Gastroesophageal sphincter (tissue), 4 donors: ENCODE data around the gene TPI1. TPM values are rescaled to one million over a fixed set of nuclear protein-coding genes. Genes with fewer than 3 reads are reported as not detected.

Experiments used
- ATAC-seq: fragments of 150-250 bp; one replicate; pipeline ENCODE4 v1.9.1; 2016; ENCODE audit warnings: mild to moderate bottlenecking, moderate library complexity
- H3K27ac ChIP-seq, 4 donors: fragments of 200-600 bp; sonication (generic) in 3 of 4; 1 replicate in 3 of 4; 2 replicates in 1 of 4; pipeline ENCODE4 v1.5.1; 2016 to 2019
- H3K27me3 ChIP-seq: fragments of 200-600 bp; sonication (generic); one replicate; pipeline ENCODE4 v1.5.1; 2019
- H3K36me3 ChIP-seq, 2 donors: fragments of 200-600 bp; sonication (generic); one replicate each; pipeline ENCODE4 v1.5.1; 2019; ENCODE audit warnings: control low read depth in 1 of 2
- H3K4me1 ChIP-seq, 3 donors: fragments of 200-600 bp; sonication (generic); 1 replicate in 2 of 3; 2 replicates in 1 of 3; pipeline ENCODE4 v1.5.1; 2016 to 2019; ENCODE audit warnings: control low read depth in 2 of 3
- H3K4me3 ChIP-seq, 2 donors: fragments of 200-600 bp; sonication (generic); one replicate each; pipeline ENCODE4 v1.5.1; 2019; ENCODE audit warnings: mild to moderate bottlenecking in 1 of 2, moderate library complexity in 1 of 2
- H3K9me3 ChIP-seq, 3 donors: fragments of 200-600 bp; sonication (generic); one replicate each; pipeline ENCODE4 v1.5.1; 2017 to 2019; ENCODE audit warnings: control low read depth in 2 of 3
- EP300 ChIP-seq: sonication (generic); formaldehyde crosslinking; IDR thresholded peaks from one replicate; pipeline ENCODE4 v1.6.1; 2017; ENCODE audit warnings: antibody characterized with exemption, mild to moderate bottlenecking
- POLR2A ChIP-seq, 2 donors: fragments of 450-650 bp; IDR thresholded peaks; one replicate each; pipeline ENCODE4 v1.6.1; 2017; ENCODE audit warnings: antibody characterized with exemption in 2 of 2, mild to moderate bottlenecking in 2 of 2, moderate library complexity in 1 of 2
- POLR2AphosphoS5 ChIP-seq: sonication (generic); formaldehyde crosslinking; IDR thresholded peaks from one replicate; pipeline ENCODE4 v1.6.1; 2017; ENCODE audit warnings: antibody characterized with exemption
- WGBS, 2 donors: methylation state at CpG; one replicate each; pipeline ENCODE4 v1.1.5; 2018; ENCODE audit warnings: low coverage in 1 of 2; 5-methylcytosine and 5-hydroxymethylcytosine counted together
- total RNA-seq, 4 donors: library from RNA; depleted of rRNA; stranded (reverse); fragments of >200 nt; gene quantifications; one replicate each; pipeline ENCODE4 v1.1.0, GENCODE V29; 2016
- TF ChIP-seq, protein P1 (sequence below), 4 experiments: fragments of 200-600 bp in 2 of 4; fragments of 450-650 bp in 2 of 4; sonication (generic) in 1 of 4; IDR thresholded peaks; one replicate each; pipeline ENCODE4 v1.5.1; 2017 to 2019; ENCODE audit warnings: antibody characterized with exemption in 4 of 4, mild to moderate bottlenecking in 2 of 4, moderate library complexity in 2 of 4

The TPI1 gene
- total RNA-seq, 4 donors from 2014 or later: 324 to 473 (median 392) TPM

DNA sequence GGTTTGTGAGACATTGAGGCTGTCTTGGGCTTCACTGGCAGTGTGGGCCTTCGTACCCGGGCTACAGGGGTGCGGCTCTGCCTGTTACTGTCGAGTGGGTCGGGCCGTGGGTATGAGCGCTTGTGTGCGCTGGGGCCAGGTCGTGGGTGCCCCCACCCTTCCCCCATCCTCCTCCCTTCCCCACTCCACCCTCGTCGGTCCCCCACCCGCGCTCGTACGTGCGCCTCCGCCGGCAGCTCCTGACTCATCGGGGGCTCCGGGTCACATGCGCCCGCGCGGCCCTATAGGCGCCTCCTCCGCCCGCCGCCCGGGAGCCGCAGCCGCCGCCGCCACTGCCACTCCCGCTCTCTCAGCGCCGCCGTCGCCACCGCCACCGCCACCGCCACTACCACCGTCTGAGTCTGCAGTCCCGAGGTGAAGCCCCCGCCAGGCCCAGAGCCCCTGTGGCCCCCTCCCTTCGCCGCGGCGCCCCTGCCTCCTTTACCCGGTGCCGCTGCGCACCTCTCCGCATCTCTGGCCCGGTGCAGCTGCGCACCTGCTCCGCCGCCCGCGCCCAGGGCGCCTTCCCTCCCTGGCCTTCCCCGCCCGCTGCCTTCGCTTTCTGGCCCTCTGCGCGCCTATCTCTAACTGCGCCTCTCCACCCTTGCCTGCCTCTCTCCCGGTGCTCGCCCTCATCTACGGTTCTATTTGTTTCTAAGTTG is 47.1 kb downstream of the TPI1 start, which contains the start of gene ENO2:
ENO2 (plus strand) TSS at position 335 of the 701 bp plus-strand sequence. CDS start 1,253 bp downstream, outside the sequence.
- peaks cover 0 to 31% (median 15%) of the 10 kb centered on the region in 3 donors for H3K4me1 ChIP-seq
- H3K4me3 ChIP-seq: peak within 1 kb of the TSS; percentile 65 to 87
- peak within 1 kb of the TSS; percentile 58 to 92 (median 90) for H3K27ac ChIP-seq
- peak; percentile 96 for ATAC-seq
- H3K36me3 ChIP-seq: peaks cover 0 to 34% of the 10 kb centered on the region in 2 donors
- no peak for TF ChIP-seq EP300
- TF ChIP-seq POLR2AphosphoS5: peak; percentile 26
- peak; percentile 40 to 54 for TF ChIP-seq POLR2A (IDR thresholded peaks at IDR 0.05)
- TF ChIP-seq, protein P1, sequence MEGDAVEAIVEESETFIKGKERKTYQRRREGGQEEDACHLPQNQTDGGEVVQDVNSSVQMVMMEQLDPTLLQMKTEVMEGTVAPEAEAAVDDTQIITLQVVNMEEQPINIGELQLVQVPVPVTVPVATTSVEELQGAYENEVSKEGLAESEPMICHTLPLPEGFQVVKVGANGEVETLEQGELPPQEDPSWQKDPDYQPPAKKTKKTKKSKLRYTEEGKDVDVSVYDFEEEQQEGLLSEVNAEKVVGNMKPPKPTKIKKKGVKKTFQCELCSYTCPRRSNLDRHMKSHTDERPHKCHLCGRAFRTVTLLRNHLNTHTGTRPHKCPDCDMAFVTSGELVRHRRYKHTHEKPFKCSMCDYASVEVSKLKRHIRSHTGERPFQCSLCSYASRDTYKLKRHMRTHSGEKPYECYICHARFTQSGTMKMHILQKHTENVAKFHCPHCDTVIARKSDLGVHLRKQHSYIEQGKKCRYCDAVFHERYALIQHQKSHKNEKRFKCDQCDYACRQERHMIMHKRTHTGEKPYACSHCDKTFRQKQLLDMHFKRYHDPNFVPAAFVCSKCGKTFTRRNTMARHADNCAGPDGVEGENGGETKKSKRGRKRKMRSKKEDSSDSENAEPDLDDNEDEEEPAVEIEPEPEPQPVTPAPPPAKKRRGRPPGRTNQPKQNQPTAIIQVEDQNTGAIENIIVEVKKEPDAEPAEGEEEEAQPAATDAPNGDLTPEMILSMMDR (IDR thresholded peaks at IDR 0.05): peak in 1 of 4 experiments; percentile 24
- no peaks in the 10 kb centered on the region for H3K27me3 ChIP-seq
- 0% methylated on average over 14 to 15 of the region's 68 CpGs for WGBS, 2 donors
- no peaks in the 10 kb centered on the region for H3K9me3 ChIP-seq

DNA sequence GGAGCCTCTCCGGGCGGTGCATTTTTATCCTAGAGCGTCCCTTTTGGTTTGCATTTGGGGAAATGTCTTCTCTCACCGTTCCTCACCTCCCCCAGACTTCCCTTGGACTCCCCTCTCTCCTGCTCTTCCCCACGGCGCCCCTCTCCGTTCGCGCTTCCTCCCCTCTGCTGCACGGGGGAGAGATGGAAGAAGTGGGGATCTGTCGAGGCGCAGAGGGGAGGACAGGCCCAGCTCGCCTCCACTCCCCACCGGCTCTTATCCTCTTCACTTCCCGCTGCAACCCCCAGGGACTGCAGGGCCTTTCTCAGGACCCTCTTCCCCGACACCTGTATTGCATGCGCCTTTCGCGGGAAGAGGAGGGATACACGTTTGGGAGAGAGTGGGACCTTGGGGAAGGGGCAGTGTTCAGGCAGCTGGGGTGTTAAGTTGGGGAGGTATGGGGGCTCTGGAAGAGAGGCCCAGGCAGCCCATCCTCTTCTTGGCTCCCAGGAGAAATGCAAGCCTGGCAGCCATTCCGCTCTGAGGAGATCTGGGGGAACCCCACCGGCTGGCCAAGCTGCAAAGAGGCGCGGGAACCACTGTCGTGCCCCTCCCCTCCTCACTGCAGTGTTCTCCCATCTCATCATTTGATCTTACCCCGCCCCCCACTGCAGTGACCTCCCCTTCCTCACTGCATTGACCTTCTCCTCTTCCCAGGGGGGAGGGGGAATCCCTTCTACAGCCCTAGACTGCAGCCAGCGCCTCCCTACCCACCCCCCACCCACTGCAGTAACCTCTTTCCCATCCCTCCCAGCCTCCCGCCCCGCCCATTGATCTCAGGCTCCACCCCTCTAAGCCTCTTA is 47.8 kb downstream of the TPI1 start:
- no peak for ATAC-seq
- peak overlapping the region; percentile 58 to 92 (median 90) for H3K27ac ChIP-seq
- WGBS, 2 donors: 6 to 9% methylated on average over 7 to 14 of the region's 29 CpGs

DNA sequence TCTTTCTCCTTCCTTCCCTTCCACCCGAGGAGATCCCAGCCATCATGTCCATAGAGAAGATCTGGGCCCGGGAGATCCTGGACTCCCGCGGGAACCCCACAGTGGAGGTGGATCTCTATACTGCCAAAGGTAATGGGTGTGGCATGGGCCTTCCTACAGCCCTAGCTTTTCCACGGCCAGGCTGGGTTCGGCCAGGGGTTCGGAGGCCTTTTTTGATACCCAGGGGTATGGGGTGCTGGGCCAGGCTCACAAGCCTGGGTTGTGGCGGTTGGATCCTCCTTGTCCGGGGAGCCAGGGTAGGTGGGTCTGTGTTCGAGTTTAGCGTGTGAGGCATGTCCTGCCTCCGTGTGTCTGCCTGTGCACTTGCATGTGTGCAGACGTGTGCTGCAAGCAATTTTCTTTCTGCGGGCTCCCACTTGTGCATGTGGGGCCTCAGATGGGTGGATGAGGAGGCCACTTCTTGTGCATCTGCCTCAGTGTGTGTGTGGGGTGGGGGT is 48.5 kb downstream of the TPI1 start:
- peaks cover 0 to 31% (median 15%) of the 10 kb centered on the region in 3 donors for H3K4me1 ChIP-seq
- ATAC-seq: no peak
- no peaks in the 10 kb centered on the region for H3K9me3 ChIP-seq
- peak overlapping the region in 1 of 2 donors; percentile 87 for H3K4me3 ChIP-seq
- no peak for TF ChIP-seq POLR2AphosphoS5
- TF ChIP-seq, protein P1 (IDR thresholded peaks at IDR 0.05): no peak
- no peak for TF ChIP-seq POLR2A (IDR thresholded peaks at IDR 0.05)
- TF ChIP-seq EP300: no peak
- WGBS, 2 donors: no CpG with 5 or more reads among the region's 14 CpGs
- no peaks in the 10 kb centered on the region for H3K27me3 ChIP-seq
- peaks cover 0 to 48% of the 10 kb centered on the region in 2 donors for H3K36me3 ChIP-seq
- peak overlapping the region in 3 of 4 donors; percentile 88 to 92 (median 91) for H3K27ac ChIP-seq

More for the DNA sequence above, 47.8 kb downstream of the TPI1 start:
- Histone ChIP-seq H3K27me3 (no peaks in the 10 kb centered on the region), H3K36me3 (peaks cover 0 to 42% of the 10 kb centered on the region in 2 donors), H3K4me1 (peaks cover 0 to 31% (median 15%) of the 10 kb centered on the region in 3 donors), H3K9me3 (no peaks in the 10 kb centered on the region), H3K4me3 (peak overlapping the region; percentile 65 to 87)
- TF ChIP-seq, protein P1 (IDR thresholded peaks at IDR 0.05): no peak
- TF ChIP-seq POLR2AphosphoS5 (no peak), EP300 (no peak), POLR2A (IDR thresholded peaks at IDR 0.05) (no peak)

DNA sequence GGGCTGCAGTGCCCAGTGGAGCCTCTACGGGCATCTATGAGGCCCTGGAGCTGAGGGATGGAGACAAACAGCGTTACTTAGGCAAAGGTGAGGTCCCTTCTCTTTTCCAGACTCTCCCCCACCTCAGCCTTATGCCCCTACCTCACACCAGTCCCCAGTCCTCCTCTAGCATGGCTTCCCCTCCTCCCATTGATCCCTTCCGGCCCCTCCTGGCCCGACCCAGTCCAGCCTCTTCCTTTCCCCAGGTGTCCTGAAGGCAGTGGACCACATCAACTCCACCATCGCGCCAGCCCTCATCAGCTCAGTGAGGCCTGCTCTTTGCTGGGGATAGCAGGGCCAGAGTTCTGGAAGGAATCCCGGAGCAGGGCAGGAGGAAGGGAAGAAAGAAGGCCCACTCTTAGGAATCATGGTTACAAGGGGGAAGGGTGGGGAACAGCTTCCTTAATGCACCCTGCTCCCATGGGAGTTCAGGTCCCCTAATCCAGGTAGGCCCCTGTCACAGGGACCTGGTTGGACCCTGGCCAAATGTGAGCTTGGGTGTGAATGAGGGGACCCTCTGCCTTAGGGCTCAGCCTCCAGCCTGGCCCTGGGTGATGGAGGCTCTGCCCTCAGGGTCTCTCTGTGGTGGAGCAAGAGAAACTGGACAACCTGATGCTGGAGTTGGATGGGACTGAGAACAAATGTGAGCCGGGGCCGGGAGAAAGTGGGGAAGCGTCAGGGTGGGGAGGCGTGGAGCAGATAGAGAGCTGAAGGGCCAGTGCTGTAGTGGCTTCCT is 49.3 kb downstream of the TPI1 start:
- WGBS, 2 donors: 83 to 89% methylated on average over 2 to 6 of the region's 11 CpGs
- peak overlapping the region in 2 of 4 donors; percentile 91 to 92 for H3K27ac ChIP-seq
- peaks cover 0 to 31% (median 15%) of the 10 kb centered on the region in 3 donors for H3K4me1 ChIP-seq
- H3K27me3 ChIP-seq: no peaks in the 10 kb centered on the region
- TF ChIP-seq, protein P1 (IDR thresholded peaks at IDR 0.05): no peak
- TF ChIP-seq POLR2A (IDR thresholded peaks at IDR 0.05) (no peak), EP300 (no peak), POLR2AphosphoS5 (no peak)
- peaks cover 0 to 56% of the 10 kb centered on the region in 2 donors for H3K36me3 ChIP-seq
- ATAC-seq: no peak
- no peaks in the 10 kb centered on the region for H3K9me3 ChIP-seq
- no peak overlapping the region for H3K4me3 ChIP-seq
